Measurements from ENCODE around the gene MPPE1.
A peak's percentile ranks its signal among the peaks of the same experiment; 100 is the strongest.
"Not testable (repeated sequence)": the region's sequence is repeated elsewhere in the genome, so short reads cannot be mapped to it uniquely, and the experiment has no call there.

The MPPE1 gene

GRCh38 chr18:11925800-11926481 lies 17.8 kb upstream of the MPPE1 start:
- no peak for DNase-seq

- no peak for DNase-seq
These were observed 15.3 kb upstream of the MPPE1 start for GRCh38 chr18:11923450-11923849.

- DNase-seq: not testable (repeated sequence)
These were observed 11.4 kb upstream of the MPPE1 start for GRCh38 chr18:11919522-11919921.

GRCh38 chr18:11916880-11917279 lies 8.8 kb upstream of the MPPE1 start:
- DNase-seq: not testable (repeated sequence)

GRCh38 chr18:11909591-11910026 lies 1.5 kb upstream of the MPPE1 start:
- DNase-seq: no peak

- DNase-seq: no peak
These were observed 941 bp upstream of the MPPE1 start for GRCh38 chr18:11909061-11909455.

- DNase-seq: peak in 1 of 14 donors; percentile 23
These were observed 917 bp downstream of the MPPE1 start for GRCh38 chr18:11906926-11907874.

- no peak for DNase-seq
These were observed 1.9 kb downstream of the MPPE1 start for GRCh38 chr18:11906176-11906575.

- no peak for DNase-seq
These were observed 2.5 kb downstream of the MPPE1 start for GRCh38 chr18:11905613-11906012.

- DNase-seq: no peak
These were observed 5.4 kb downstream of the MPPE1 start for GRCh38 chr18:11902522-11903292.

GRCh38 chr18:11901826-11902438 lies 6.2 kb downstream of the MPPE1 start:
- no peak for DNase-seq

GRCh38 chr18:11899063-11899462 lies 9.1 kb downstream of the MPPE1 start:
- no peak for DNase-seq

- no peak for DNase-seq
These were observed 10.3 kb downstream of the MPPE1 start for GRCh38 chr18:11897781-11898180.

- DNase-seq: not testable (repeated sequence)
These were observed 15.7 kb downstream of the MPPE1 start for GRCh38 chr18:11892438-11892837.

GRCh38 chr18:11891737-11892136 lies 16.4 kb downstream of the MPPE1 start:
- no peak for DNase-seq

- DNase-seq: no peak
These were observed 18.8 kb downstream of the MPPE1 start for GRCh38 chr18:11889284-11889683.

GRCh38 chr18:11888726-11889125 lies 19.4 kb downstream of the MPPE1 start:
- no peak for DNase-seq

- no peak for DNase-seq
These were observed 20.6 kb downstream of the MPPE1 start for GRCh38 chr18:11887328-11888128.

- no peak for DNase-seq
These were observed 21.5 kb downstream of the MPPE1 start for GRCh38 chr18:11886577-11887110.

GRCh38 chr18:11885278-11885947 lies 22.7 kb downstream of the MPPE1 start:
- DNase-seq: peak in 7 of 14 donors; percentile 7 to 47 (median 31)
